K562 (cell line): ENCODE measurements around the gene ATOSA. TPM values are rescaled to one million over a fixed set of nuclear protein-coding genes. Genes with fewer than 3 reads are reported as not detected.

ENCODE experiments used
- ATAC-seq: fragments of 200-7000 bp; cut with Tn5 transposase; 3 replicates; pipeline ENCODE4 v1.9.1; 2020; ENCODE audit warnings: moderate library complexity
- BruUV-seq: library from RNA; stranded (reverse); fragments of 400-500 nt; replicated peaks from 2 replicates; lab custom pipeline; 2021; lab: Mats Ljungman, UMichigan
- CTCF ChIA-PET: fragments of 300-600 bp; formaldehyde crosslinking; extraction: SDS; loops from one replicate; lab custom pipeline; 2021; ENCODE audit warnings: low intra/inter-chr PET ratio; lab: Yijun Ruan, JAX
- POLR2A ChIA-PET: fragments of 300-600, 350-650 bp; sonication (Branson Sonifier 250); formaldehyde crosslinking; extraction: SDS; loops from one replicate; lab custom pipeline; 2021; ENCODE audit warnings: antibody characterized with exemption, inconsistent platforms; lab: Yijun Ruan, JAX
- DNase-seq, 4 experiments: peaks; one replicate each; pipeline versions ENCODE4 v3.0.0 to v3.0.0-alpha.2; 2011 to 2018; ENCODE audit warnings: low spot score in 3 of 4, mixed read lengths in 3 of 4; ENCODE audit errors: extremely low read depth in 1 of 4
- FAIRE-seq: peaks from 2 replicates; lab custom pipeline; 2011; peaks lifted over from hg19 to GRCh38; lab: Jason Lieb, UNC
- H2AFZ ChIP-seq: 2 replicates; pipeline ENCODE4 v1.6.0; 2011; ENCODE audit warnings: low read depth, low read length, control low read depth, inconsistent platforms
- H3K27ac ChIP-seq: fragments of 200-600 bp; 3 replicates; pipeline ENCODE4 v1.8.0; 2011; ENCODE audit warnings: low read depth, mild to moderate bottlenecking, control low read depth, inconsistent platforms, low read length, moderate library complexity, mixed read lengths; ENCODE audit errors: extremely low read depth
- H3K27me3 ChIP-seq, 2 experiments: fragments of 300-600 bp in 1 of 2; 2 replicates in 1 of 2; 3 replicates in 1 of 2; pipeline versions ENCODE4 v1.6.0 to v1.8.0; 2011; ENCODE audit warnings: inconsistent platforms in 2 of 2, low read length in 2 of 2, mild to moderate bottlenecking in 1 of 2, mixed read lengths in 1 of 2, moderate library complexity in 1 of 2; ENCODE audit not compliant: control insufficient read depth in 2 of 2, insufficient read depth in 2 of 2
- H3K36me3 ChIP-seq: fragments of 300-600 bp; 3 replicates; pipeline ENCODE4 v1.8.0; 2011; ENCODE audit warnings: mild to moderate bottlenecking, low read length, inconsistent platforms; ENCODE audit not compliant: control insufficient read depth, insufficient read depth
- H3K4me1 ChIP-seq, 2 experiments: fragments of 200-600 bp in 1 of 2; replicated peaks in 1 of 2; 2 replicates in 1 of 2; 3 replicates in 1 of 2; pipeline versions ENCODE4 v1.5.1 to v1.8.0; 2011; ENCODE audit warnings: inconsistent platforms in 2 of 2, low read length in 2 of 2, mild to moderate bottlenecking in 1 of 2, mixed read lengths in 1 of 2, moderate library complexity in 1 of 2; ENCODE audit not compliant: control insufficient read depth in 2 of 2, insufficient read depth in 2 of 2
- H3K4me2 ChIP-seq: 2 replicates; pipeline ENCODE4 v1.6.1; 2011; ENCODE audit warnings: low read length, control low read depth, inconsistent platforms, mixed read lengths; ENCODE audit not compliant: insufficient read depth
- H3K4me3 ChIP-seq: fragments of 200-600 bp; sonication (generic), shearing (Covaris generic); 2 replicates; pipeline ENCODE4 v1.5.1; 2016; ENCODE audit warnings: control low read depth, inconsistent platforms
- H3K79me2 ChIP-seq: fragments of 200-600 bp; 3 replicates; pipeline ENCODE4 v1.8.0; 2011; ENCODE audit warnings: low read length, inconsistent platforms; ENCODE audit not compliant: control insufficient read depth, insufficient read depth
- H3K9ac ChIP-seq, 2 experiments: 2 replicates each; pipeline versions ENCODE4 v1.6.0 to v1.6.1; 2011; ENCODE audit warnings: low read depth in 2 of 2, low read length in 2 of 2, control low read depth in 1 of 2, inconsistent platforms in 1 of 2, mild to moderate bottlenecking in 1 of 2, mixed read lengths in 1 of 2; ENCODE audit not compliant: insufficient read depth in 1 of 2
- H3K9me1 ChIP-seq: one replicate; pipeline ENCODE4 v1.6.0; 2011; ENCODE audit warnings: inconsistent platforms, mild to moderate bottlenecking, low read length, moderate library complexity; ENCODE audit not compliant: control insufficient read depth, insufficient read depth
- H3K9me3 ChIP-seq: replicated peaks from 2 replicates; pipeline ENCODE4 v1.5.1; 2011; ENCODE audit warnings: low read depth, low read length, inconsistent platforms; ENCODE audit not compliant: control insufficient read depth, insufficient read depth
- H4K20me1 ChIP-seq: replicated peaks from 2 replicates; pipeline ENCODE4 v1.6.1; 2011; ENCODE audit warnings: low read length, inconsistent platforms, mixed read lengths; ENCODE audit not compliant: control insufficient read depth, insufficient read depth
- ARID2 ChIP-seq: fragments of 450-650 bp; IDR thresholded peaks from 2 replicates; pipeline ENCODE4 v1.6.1; 2017; ENCODE audit warnings: antibody characterized with exemption, mild to moderate bottlenecking
- ATF1 ChIP-seq, 2 experiments: fragments of 450-650 bp in 1 of 2; IDR thresholded peaks; 2 replicates each; pipeline ENCODE4 v1.6.1; 2016; ENCODE audit warnings: missing compliant biosample characterization in 1 of 2, missing genetic modification characterization in 1 of 2
- DIDO1 ChIP-seq: fragments of 450-650 bp; IDR thresholded peaks from 2 replicates; pipeline ENCODE4 v1.6.1; 2016; ENCODE audit warnings: low read depth, missing biosample characterization, missing genetic modification characterization
- EZH2 ChIP-seq: IDR thresholded peaks from 2 replicates; pipeline ENCODE4 v1.6.1; 2012; ENCODE audit warnings: low read depth, mild to moderate bottlenecking, inconsistent platforms, low read length, borderline replicate concordance
- FIP1L1 ChIP-seq: fragments of 200-400 bp; formaldehyde crosslinking; IDR thresholded peaks from 2 replicates; pipeline ENCODE4 v1.6.1; 2018; ENCODE audit warnings: mild to moderate bottlenecking, low read depth, low read length; ENCODE audit not compliant: poor library complexity, severe bottlenecking
- FOXO4 ChIP-seq: fragments of 450-650 bp; formaldehyde crosslinking; IDR thresholded peaks from 2 replicates; pipeline ENCODE4 v1.4.0; 2020; ENCODE audit warnings: mild to moderate bottlenecking, moderate library complexity
- IRF1 ChIP-seq: sonication (generic); formaldehyde crosslinking; IDR thresholded peaks from 2 replicates; pipeline ENCODE4 v1.8.0; 2022; ENCODE audit warnings: missing genetic modification reagents, mild to moderate bottlenecking, borderline replicate concordance
- MED1 ChIP-seq: sonication (generic); formaldehyde crosslinking; IDR thresholded peaks from 2 replicates; pipeline ENCODE4 v1.8.1; 2023; ENCODE audit warnings: missing genetic modification reagents, borderline replicate concordance
- MYNN ChIP-seq, 2 experiments: sonication (generic); formaldehyde crosslinking in 1 of 2; IDR thresholded peaks; 2 replicates each; pipeline versions ENCODE4 v1.5.0 to v1.6.1; 2016 to 2020; ENCODE audit warnings: antibody characterized with exemption in 1 of 2, missing genetic modification reagents in 1 of 2
- NELFE ChIP-seq: IDR thresholded peaks from 2 replicates; pipeline ENCODE4 v1.6.1; 2011; ENCODE audit warnings: mild to moderate bottlenecking; ENCODE audit not compliant: insufficient read depth, insufficient read length
- POLR2AphosphoS2 ChIP-seq: IDR thresholded peaks from 2 replicates; pipeline ENCODE4 v1.6.1; 2012; ENCODE audit warnings: low read length, improper control_type of control experiment
- POLR3G ChIP-seq: IDR thresholded peaks from 2 replicates; pipeline ENCODE4 v1.6.1; 2011; ENCODE audit not compliant: insufficient read length, insufficient replicate concordance; ENCODE audit errors: extremely low read depth
- TAF15 ChIP-seq: fragments of 200-400 bp; formaldehyde crosslinking; IDR thresholded peaks from 2 replicates; pipeline ENCODE4 v1.6.1; 2017; ENCODE audit warnings: mild to moderate bottlenecking, low read depth, low read length, moderate library complexity
- ZNF277 ChIP-seq: fragments of 250-450 bp; sonication (Bioruptor Pico); IDR thresholded peaks from 2 replicates; pipeline ENCODE4 v1.8.0; 2022; ENCODE audit warnings: inconsistent platforms, mild to moderate bottlenecking, moderate library complexity, borderline replicate concordance
- ZNF655 ChIP-seq: fragments of 250-450 bp; sonication (Bioruptor Pico); IDR thresholded peaks from 2 replicates; pipeline ENCODE4 v1.5.0; 2021
- ZNF764 ChIP-seq: fragments of 250-450 bp; sonication (Bioruptor Pico); IDR thresholded peaks from 2 replicates; pipeline ENCODE4 v1.4.0; 2020; ENCODE audit warnings: low read depth, mild to moderate bottlenecking, moderate library complexity
- WGBS: fragments of 100-300 bp; shearing (Covaris generic); methylation state at CpG from one replicate; pipeline ENCODE4 v1.1.6; 2016; ENCODE audit warnings: low coverage, mixed read lengths; ENCODE audit not compliant: insufficient coverage; ENCODE audit errors: missing lambda C conversion rate; 5-methylcytosine and 5-hydroxymethylcytosine counted together
- in situ Hi-C: fragments of 300-500 bp; cut with MboI; formaldehyde crosslinking; loops from 4 replicates; pipeline ENCODE4 v1.15.0; 2018; ENCODE audit warnings: inconsistent platforms, mixed read lengths
- intact Hi-C: fragments of 100-400 bp; cut with micrococcal nuclease; formaldehyde crosslinking; loops from 2 replicates; pipeline ENCODE4 v1.14.2; 2022
- polyA plus RNA-seq, 8 experiments: library from polyadenylated mRNA; depleted of rRNA in 4 of 8; stranded (reverse) in 5 of 8; unstranded in 3 of 8; fragments of >200 nt; fragmentation: Nextera tagmentation in 2 of 8; fragmentation: Illumina TruSeq in 1 of 8; extraction: Ambion mirVana in 2 of 8; extraction: Trizol in 1 of 8; gene quantifications; 2 replicates each; pipeline versions ENCODE4 v1.2.1 to v1.2.3, GENCODE V29; 2011 to 2014; ENCODE audit warnings: inconsistent platforms in 1 of 8, missing spikeins in 1 of 8
- total RNA-seq, 7 experiments: library from RNA; depleted of rRNA in 6 of 7; stranded (reverse); fragments of >200 nt in 6 of 7; fragmentation: Illumina TruSeq in 2 of 7; extraction: Trizol in 2 of 7; gene quantifications; 2 replicates each; pipeline versions ENCODE4 v1.2.1 to v1.2.3, GENCODE V29; 2011 to 2021; ENCODE audit warnings: low replicate concordance in 1 of 7

Gene ATOSA
- total and polyA plus RNA-seq, 9 of the 15 experiments (the other 6 are each of a cell fraction or from before 2014, with no cell fraction given), result 2.0 to 6.1 (median 3.9) TPM

GRCh38 chr15:52657338-52657737 lies 21.9 kb downstream of the ATOSA start:
- no peak overlapping the region for H3K27ac ChIP-seq
- ATAC-seq (no peak), DNase-seq (no peak), FAIRE-seq (no peak)
- peaks cover 0 to 9% of the 10 kb centered on the region in 2 experiments; a peak in 2 of 5 replicates for H3K4me1 ChIP-seq
- ChIA-PET CTCF (no interaction called here), POLR2A (no interaction called here)
- no peak overlapping the region for H3K4me3 ChIP-seq
- H4K20me1 ChIP-seq, result no peaks in the 10 kb centered on the region
- intact Hi-C loops (loop anchor here (10.0 kb wide), 1 partner anchor 57 kb away; no protein-coding TSS in a partner anchor), in situ Hi-C loops (no loop called here)
- H3K9me1 ChIP-seq, result no peaks in the 10 kb centered on the region
- H3K4me2 ChIP-seq, result no peak overlapping the region
- WGBS, result 77% methylated on average over 1 of the region's 1 CpG
- H3K36me3 ChIP-seq, result no peaks in the 10 kb centered on the region
- no peaks in the 10 kb centered on the region for H3K27me3 ChIP-seq
- no peak overlapping the region for H2AFZ ChIP-seq
- no TSS peak for BruUV-seq
- no peak overlapping the region for H3K9ac ChIP-seq
- H3K79me2 ChIP-seq, result no peaks in the 10 kb centered on the region
- no peaks in the 10 kb centered on the region for H3K9me3 ChIP-seq
- TF ChIP-seq MED1 (CRISPR knock-in tag), result no peak
- no peak for TF ChIP-seq POLR2AphosphoS2
- TF ChIP-seq ZNF764 (CRISPR knock-in tag), result no peak
- TF ChIP-seq ZNF655 (CRISPR knock-in tag), result no peak
- TF ChIP-seq TAF15, result no peak
- TF ChIP-seq POLR3G, result no peak
- TF ChIP-seq ARID2, result no peak
- no peak for TF ChIP-seq MYNN (IDR thresholded peaks at IDR 0.05)
- no peak for TF ChIP-seq MYNN (CRISPR knock-in tag; IDR thresholded peaks at IDR 0.05)
- TF ChIP-seq FOXO4 (CRISPR knock-in tag), result no peak
- no peak for TF ChIP-seq DIDO1 (tag)
- no peak for TF ChIP-seq FIP1L1
- no peak for TF ChIP-seq ZNF277 (CRISPR knock-in tag)
- TF ChIP-seq ATF1 (CRISPR knock-in tag; IDR thresholded peaks at IDR 0.05), result no peak
- no peak for TF ChIP-seq ATF1 (tag; IDR thresholded peaks at IDR 0.05)
- TF ChIP-seq IRF1 (CRISPR knock-in tag), result no peak
- no peak for TF ChIP-seq NELFE
- TF ChIP-seq EZH2, result no peak
